ENCODE data around the gene TGIF2LX. TPM values are rescaled to one million over a fixed set of nuclear protein-coding genes. Genes with fewer than 3 reads are reported as not detected.
"Not testable (repeated sequence)": the region's sequence is repeated elsewhere in the genome, so short reads cannot be mapped to it uniquely, and the experiment has no call there.

TGIF2LX gene
- polyA plus RNA-seq (2011; rRNA removed) (not detected in 2 replicates), polyA minus RNA-seq (2011; rRNA and poly(A)+ RNA removed) (not detected in 2 replicates)

GRCh38 chrX:89921665-89922064, at the start of gene TGIF2LX:
Gene TGIF2LX, plus strand, starts transcription at chrX:89921908. Its CDS starts 178 bp downstream, at chrX:89922086.
- CTCF ChIA-PET; POLR2A ChIA-PET; DNase-seq (ENCODE audit: low read depth): not testable (repeated sequence)

GRCh38 chrX:89922338-89922934, 728 bp downstream of the TGIF2LX start:
- H3K36me3 ChIP-seq (ENCODE audit: control insufficient read depth, insufficient read depth, low read length); DNase-seq (ENCODE audit: low read depth); POLR2A ChIA-PET; CTCF ChIA-PET; H3K4me3 ChIP-seq (ENCODE audit: low read depth, low read length); H3K27me3 ChIP-seq (ENCODE audit: control insufficient read depth, insufficient read depth, low read length): not testable (repeated sequence)

More at GRCh38 chrX:89921665-89922064, at the start of gene TGIF2LX:
- H3K27me3 ChIP-seq (ENCODE audit: control insufficient read depth, insufficient read depth, low read length); H3K4me3 ChIP-seq (ENCODE audit: low read depth, low read length); H3K36me3 ChIP-seq (ENCODE audit: control insufficient read depth, insufficient read depth, low read length): not testable (repeated sequence)

- H3K27me3 ChIP-seq (ENCODE audit: control insufficient read depth, insufficient read depth, low read length); DNase-seq (ENCODE audit: low read depth); CTCF ChIA-PET; POLR2A ChIA-PET; H3K36me3 ChIP-seq (ENCODE audit: control insufficient read depth, insufficient read depth, low read length); H3K4me3 ChIP-seq (ENCODE audit: low read depth, low read length): not testable (repeated sequence)
These were observed 21.4 kb downstream of the TGIF2LX start for GRCh38 chrX:89943077-89943476.

GRCh38 chrX:89965588-89965987, 43.9 kb downstream of the TGIF2LX start:
- H3K36me3 ChIP-seq (ENCODE audit: control insufficient read depth, insufficient read depth, low read length); POLR2A ChIA-PET; CTCF ChIA-PET: not testable (repeated sequence)

More at GRCh38 chrX:89965588-89965987, 43.9 kb downstream of the TGIF2LX start:
- DNase-seq (ENCODE audit: low read depth); H3K4me3 ChIP-seq (ENCODE audit: low read depth, low read length); H3K27me3 ChIP-seq (ENCODE audit: control insufficient read depth, insufficient read depth, low read length): not testable (repeated sequence)

All from BJ (cell line).